Measurements from ENCODE around the gene PLCL1.

The PLCL1 gene

DNA sequence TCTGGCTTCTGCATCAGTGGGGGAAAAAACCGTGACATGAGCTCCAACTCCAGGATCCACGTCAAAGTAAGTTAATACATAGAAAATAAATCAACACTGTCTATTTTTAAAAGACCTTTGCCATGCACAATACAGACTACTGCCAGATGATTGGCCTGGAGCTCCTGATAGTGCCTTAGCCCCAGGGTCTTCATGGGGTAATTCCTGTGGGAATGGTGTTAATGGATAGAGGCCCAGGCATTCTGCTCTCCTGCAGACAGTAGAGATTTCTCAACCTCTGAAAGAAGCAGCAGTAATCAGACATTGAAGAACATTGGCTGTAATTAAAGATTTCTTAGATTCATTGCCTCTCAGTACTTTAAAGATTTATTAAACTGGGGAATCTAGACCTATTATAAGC is 4.3 kb upstream of the PLCL1 start:
- Mint-ChIP-seq H3K4me3 (no peak overlapping the region), H3K4me1 (peaks cover 13% of the 10 kb centered on the region), H3K36me3 (no peaks in the 10 kb centered on the region), H3K9me3 (peaks cover 2% of the 10 kb centered on the region), H3K27ac (no peak overlapping the region), H3K27me3 (peaks cover 17% of the 10 kb centered on the region)
- no peak for DNase-seq
- CTCF ChIA-PET: interaction anchor here (1.0 to 2.6 kb wide), 3 partner anchors 13 to 496 kb away, joined by 4 to 12 read pairs (median 11); no protein-coding TSS in a partner anchor

DNA sequence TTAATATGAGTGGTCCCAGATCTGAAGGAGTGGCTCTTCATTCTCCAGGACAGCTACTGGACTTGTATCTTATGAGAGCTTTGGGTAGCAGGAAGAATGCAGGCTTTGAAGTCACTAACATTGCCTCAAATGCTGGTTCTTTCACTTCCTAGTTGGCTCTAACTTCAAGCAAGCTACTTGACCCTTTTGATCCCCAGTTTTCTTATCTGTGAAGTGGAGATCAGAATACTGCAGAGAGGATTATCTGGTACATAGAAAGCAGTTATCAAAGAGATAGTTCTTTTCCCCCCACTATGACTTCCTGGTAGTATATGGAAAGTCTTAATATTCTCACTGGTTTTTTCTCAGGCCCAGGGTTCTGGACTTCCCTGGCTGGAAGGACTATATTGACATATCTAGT is 3.4 kb upstream of the PLCL1 start:
- no peak overlapping the region for H3K4me3 Mint-ChIP-seq
- no peak for DNase-seq
- CTCF ChIA-PET: interaction anchor here (2.3 to 2.6 kb wide), 2 partner anchors 327 to 495 kb away, joined by 11 to 12 read pairs; no protein-coding TSS in a partner anchor
- no peak overlapping the region for H3K27ac Mint-ChIP-seq
- H3K9me3 Mint-ChIP-seq: no peaks in the 10 kb centered on the region
- H3K27me3 Mint-ChIP-seq: peaks cover 18% of the 10 kb centered on the region
- H3K36me3 Mint-ChIP-seq: no peaks in the 10 kb centered on the region
- peaks cover 21% of the 10 kb centered on the region for H3K4me1 Mint-ChIP-seq

DNA sequence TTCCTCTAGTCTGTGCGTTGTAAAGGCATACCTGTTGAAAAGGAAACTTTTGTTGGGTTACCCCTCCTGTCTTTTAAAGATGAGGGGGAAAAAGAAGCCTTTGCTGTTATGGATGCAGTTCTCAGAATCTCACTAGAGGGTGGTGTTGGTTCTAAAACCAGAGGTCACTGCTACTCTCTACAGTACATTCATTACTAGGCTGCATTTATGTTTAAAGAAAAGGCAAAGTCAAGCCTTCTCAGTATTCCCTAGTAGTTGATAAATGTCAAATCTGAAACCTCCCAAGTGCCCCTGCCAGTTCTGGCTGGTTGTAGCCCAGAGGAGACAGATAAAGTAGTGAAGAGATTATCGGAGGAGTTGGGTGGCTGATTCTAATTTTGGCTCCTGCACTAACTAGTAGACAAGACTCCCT is 1.4 kb upstream of the PLCL1 start:
- no peaks in the 10 kb centered on the region for H3K9me3 Mint-ChIP-seq
- DNase-seq: peak; percentile 39
- no peak overlapping the region for H3K27ac Mint-ChIP-seq
- H3K4me3 Mint-ChIP-seq: peak overlapping the region; percentile 18
- peaks cover 16% of the 10 kb centered on the region for H3K27me3 Mint-ChIP-seq
- peaks cover 34% of the 10 kb centered on the region for H3K4me1 Mint-ChIP-seq
- no peaks in the 10 kb centered on the region for H3K36me3 Mint-ChIP-seq
- CTCF ChIA-PET: interaction anchor here (1.1 to 1.8 kb wide), 4 partner anchors 10 to 494 kb away, joined by 3 to 13 read pairs (median 8); no protein-coding TSS in a partner anchor

DNA sequence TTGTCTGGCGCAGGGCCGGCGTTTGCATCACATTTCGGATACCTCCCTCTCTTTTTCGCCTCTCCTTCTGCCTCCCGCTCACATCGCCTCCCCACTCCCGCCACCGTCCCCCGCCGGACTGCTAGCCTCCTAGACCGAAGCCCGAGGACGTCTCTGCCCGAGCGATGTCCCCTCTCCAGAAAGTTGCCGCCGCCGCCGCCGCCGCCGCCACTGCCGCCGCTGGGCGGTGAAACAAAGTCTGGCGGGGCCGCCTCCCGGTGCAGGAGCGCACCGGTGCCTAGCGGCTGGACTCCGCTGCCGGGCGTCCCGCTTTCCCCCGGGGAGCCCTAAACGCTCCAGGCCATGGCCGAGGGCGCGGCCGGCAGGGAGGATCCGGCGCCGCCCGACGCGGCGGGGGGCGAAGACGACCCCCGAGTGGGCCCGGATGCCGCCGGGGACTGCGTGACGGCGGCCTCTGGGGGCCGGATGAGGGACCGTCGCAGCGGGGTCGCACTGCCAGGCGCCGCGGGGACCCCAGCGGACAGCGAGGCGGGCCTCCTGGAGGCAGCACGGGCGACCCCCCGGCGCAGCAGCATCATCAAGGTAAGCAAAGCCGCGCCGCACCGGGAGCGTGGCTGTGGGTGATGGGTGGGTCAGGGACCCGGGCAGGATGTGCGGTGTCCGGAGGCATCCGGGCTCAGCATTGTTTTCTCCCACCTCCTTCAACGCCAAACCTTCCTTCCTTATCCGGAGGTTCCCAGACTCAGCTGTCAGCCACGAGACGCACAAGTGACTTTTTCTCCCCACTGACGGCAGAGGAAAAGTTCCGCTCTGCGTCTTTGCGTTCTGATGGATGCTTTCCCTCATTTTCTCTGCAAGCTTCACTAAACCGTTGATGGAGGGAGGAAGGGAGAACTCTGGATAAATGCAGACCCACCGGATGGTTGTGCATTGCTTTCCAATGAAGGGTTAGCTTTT is 643 bp downstream of the PLCL1 start:
- Mint-ChIP-seq H3K27ac (peak overlapping the region; percentile 85), H3K4me3 (peak overlapping the region; percentile 88), H3K4me1 (peaks cover 41% of the 10 kb centered on the region), H3K36me3 (no peaks in the 10 kb centered on the region), H3K9me3 (no peaks in the 10 kb centered on the region), H3K27me3 (peaks cover 12% of the 10 kb centered on the region)
- peak; percentile 57 for DNase-seq
- CTCF ChIA-PET: interaction anchor here (0.9 to 1.8 kb wide), 5 partner anchors 8 to 492 kb away, joined by 3 to 13 read pairs (median 7); no protein-coding TSS in a partner anchor

- DNase-seq: no peak
- no peaks in the 10 kb centered on the region for H3K9me3 Mint-ChIP-seq
- CTCF ChIA-PET: interaction anchor here (0.6 to 1.6 kb wide), 3 partner anchors 9 to 321 kb away, joined by 3 to 4 read pairs (median 3); no protein-coding TSS in a partner anchor
- H3K27me3 Mint-ChIP-seq: peaks cover 12% of the 10 kb centered on the region
- H3K4me1 Mint-ChIP-seq: peaks cover 41% of the 10 kb centered on the region
- no peaks in the 10 kb centered on the region for H3K36me3 Mint-ChIP-seq
- H3K27ac Mint-ChIP-seq: no peak overlapping the region
- peak overlapping the region; percentile 80 for H3K4me3 Mint-ChIP-seq
These were observed 1.6 kb downstream of the PLCL1 start for GRCh38 chr2:197805715-197806633.

DNA sequence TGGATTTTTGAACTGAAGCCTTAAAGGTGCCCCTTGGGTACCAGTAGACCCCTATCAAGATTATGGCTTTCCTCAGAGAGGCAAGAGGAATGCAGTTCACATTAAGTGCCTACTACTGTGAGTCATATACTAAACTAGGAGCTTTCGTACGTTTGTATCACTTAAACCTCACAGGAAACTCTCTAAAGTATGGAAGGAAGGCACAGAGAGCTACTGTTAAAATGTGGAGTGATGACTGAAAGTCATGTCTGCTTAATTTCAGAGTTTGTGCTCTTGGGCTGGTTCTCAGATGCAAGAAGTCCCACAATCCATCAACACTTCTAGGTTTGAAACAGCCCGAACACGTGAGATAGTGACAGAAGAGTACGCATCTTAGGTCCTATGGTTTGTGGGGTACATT is 4.7 kb downstream of the PLCL1 start:
- H3K27ac Mint-ChIP-seq: no peak overlapping the region
- H3K4me3 Mint-ChIP-seq: no peak overlapping the region
- no peaks in the 10 kb centered on the region for H3K9me3 Mint-ChIP-seq
- no peaks in the 10 kb centered on the region for H3K36me3 Mint-ChIP-seq
- CTCF ChIA-PET: interaction anchor here (1.0 to 1.7 kb wide), 3 partner anchors 21 to 488 kb away, joined by 3 to 5 read pairs (median 3); no protein-coding TSS in a partner anchor
- peaks cover 32% of the 10 kb centered on the region for H3K4me1 Mint-ChIP-seq
- peaks cover 8% of the 10 kb centered on the region for H3K27me3 Mint-ChIP-seq
- no peak for DNase-seq

DNA sequence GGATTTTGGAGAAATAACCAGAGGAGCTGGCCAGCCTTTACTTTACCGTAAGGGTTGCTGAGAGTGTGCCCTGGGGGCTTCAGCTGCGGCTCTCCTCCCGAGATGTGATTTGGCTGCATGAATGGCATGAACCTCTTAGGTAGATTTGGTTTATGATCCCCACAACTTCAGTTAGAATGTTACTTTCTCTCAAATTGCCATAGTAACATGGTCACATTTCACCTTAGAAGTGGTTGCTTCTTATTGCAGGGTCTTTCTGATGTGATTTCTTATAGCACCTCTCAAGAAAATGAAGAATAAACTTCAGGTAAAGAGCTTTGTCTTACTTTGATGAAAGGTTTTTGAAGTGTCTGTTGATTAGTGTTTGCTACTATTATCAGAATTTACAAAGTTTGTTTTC is 5.6 kb downstream of the PLCL1 start:
- H3K27ac Mint-ChIP-seq: no peak overlapping the region
- no peak overlapping the region for H3K4me3 Mint-ChIP-seq
- peaks cover 35% of the 10 kb centered on the region for H3K4me1 Mint-ChIP-seq
- CTCF ChIA-PET: interaction anchor here (1.0 to 1.7 kb wide), 3 partner anchors 14 to 487 kb away, joined by 3 to 5 read pairs (median 3); no protein-coding TSS in a partner anchor
- no peak for DNase-seq
- H3K27me3 Mint-ChIP-seq: peaks cover 8% of the 10 kb centered on the region
- no peaks in the 10 kb centered on the region for H3K9me3 Mint-ChIP-seq
- H3K36me3 Mint-ChIP-seq: no peaks in the 10 kb centered on the region

- H3K36me3 Mint-ChIP-seq: peaks cover under 1% of the 10 kb centered on the region
- CTCF ChIA-PET: interaction anchor here (1.0 to 1.7 kb wide), 2 partner anchors 13 to 487 kb away, joined by 3 to 5 read pairs; no protein-coding TSS in a partner anchor
- H3K27me3 Mint-ChIP-seq: peaks cover 4% of the 10 kb centered on the region
- no peak overlapping the region for H3K27ac Mint-ChIP-seq
- no peaks in the 10 kb centered on the region for H3K9me3 Mint-ChIP-seq
- peaks cover 33% of the 10 kb centered on the region for H3K4me1 Mint-ChIP-seq
- H3K4me3 Mint-ChIP-seq: no peak overlapping the region
- DNase-seq: no peak
These were observed 6.1 kb downstream of the PLCL1 start for GRCh38 chr2:197810491-197810890.

DNA sequence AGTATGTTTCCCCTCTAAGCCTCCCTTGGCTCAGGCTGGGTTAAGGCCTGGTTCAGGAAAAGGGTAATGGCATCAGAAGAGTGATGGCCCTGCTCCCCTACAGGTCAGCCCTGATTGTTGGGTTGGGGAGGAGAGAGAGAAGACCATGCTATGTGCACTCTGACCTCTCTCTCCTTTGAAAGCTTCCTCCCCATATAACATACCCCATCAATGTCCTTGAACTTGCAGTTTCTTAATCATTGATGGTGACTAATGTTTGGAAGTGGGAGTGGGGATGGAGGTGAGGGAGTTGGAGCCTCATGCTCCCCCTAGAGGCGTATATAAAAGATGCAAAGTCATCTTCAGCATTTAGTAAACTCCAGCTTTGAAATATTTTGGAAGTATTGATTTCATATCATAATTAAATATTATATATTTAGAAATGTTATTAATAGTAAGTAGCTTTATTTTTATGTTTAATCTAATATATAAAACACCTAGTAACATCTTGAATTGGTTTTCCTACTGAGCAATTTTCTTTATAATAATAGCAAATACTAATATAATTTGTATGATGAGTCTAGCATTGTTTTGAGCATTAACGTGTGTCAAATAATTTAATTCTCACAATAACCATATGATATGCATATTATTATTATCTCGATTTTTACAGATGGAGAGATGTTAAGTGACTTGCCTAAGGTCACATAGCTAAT is 8.8 kb downstream of the PLCL1 start:
- Mint-ChIP-seq H3K27ac (no peak overlapping the region), H3K4me3 (no peak overlapping the region), H3K9me3 (no peaks in the 10 kb centered on the region), H3K27me3 (no peaks in the 10 kb centered on the region), H3K4me1 (peaks cover 14% of the 10 kb centered on the region), H3K36me3 (peaks cover 2% of the 10 kb centered on the region)
- CTCF ChIA-PET: interaction anchor here (0.6 to 2.2 kb wide), 13 partner anchors 9 to 314 kb away, joined by 3 to 9 read pairs (median 4); partner anchors contain the start of gene PLCL1
- no peak for DNase-seq

DNA sequence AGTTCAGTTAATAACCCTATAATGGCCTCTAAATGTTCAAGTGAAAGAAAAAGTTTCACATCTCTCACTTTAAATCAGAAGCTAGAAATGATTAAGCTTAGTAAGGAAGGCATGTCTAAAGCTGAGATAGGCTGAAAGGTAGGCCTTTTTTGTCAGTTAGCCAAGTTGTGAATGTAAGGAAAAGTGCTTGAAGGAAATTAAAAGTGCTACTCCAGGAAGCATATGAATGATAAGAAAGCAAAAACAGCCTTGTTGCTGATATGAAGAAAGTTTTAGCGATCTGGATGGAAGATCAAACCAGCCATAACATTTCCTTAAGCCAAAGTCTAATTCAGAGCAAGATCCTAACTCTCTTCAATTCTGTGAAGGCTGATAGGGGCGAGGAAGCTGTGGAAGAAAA is 10.1 kb downstream of the PLCL1 start:
- Mint-ChIP-seq H3K4me1 (peaks cover 7% of the 10 kb centered on the region), H3K27me3 (no peaks in the 10 kb centered on the region), H3K4me3 (no peak overlapping the region), H3K9me3 (no peaks in the 10 kb centered on the region), H3K36me3 (peaks cover 2% of the 10 kb centered on the region), H3K27ac (no peak overlapping the region)
- DNase-seq: no peak
- CTCF ChIA-PET: interaction anchor here (0.8 to 2.2 kb wide), 3 partner anchors 9 to 233 kb away, joined by 3 to 9 read pairs (median 3); no protein-coding TSS in a partner anchor

- no peak overlapping the region for H3K27ac Mint-ChIP-seq
- H3K36me3 Mint-ChIP-seq: no peaks in the 10 kb centered on the region
These were observed 17.3 kb downstream of the PLCL1 start for GRCh38 chr2:197821550-197822289.

GRCh38 chr2:197822333-197822732 is 17.9 kb downstream of the PLCL1 start:
- Mint-ChIP-seq H3K9me3 (no peaks in the 10 kb centered on the region), H3K36me3 (no peaks in the 10 kb centered on the region)

More at GRCh38 chr2:197821550-197822289, 17.3 kb downstream of the PLCL1 start:
- H3K4me1 Mint-ChIP-seq: no peaks in the 10 kb centered on the region
- no peaks in the 10 kb centered on the region for H3K9me3 Mint-ChIP-seq
- H3K27me3 Mint-ChIP-seq: no peaks in the 10 kb centered on the region
- CTCF ChIA-PET: interaction anchor here (1.6 kb wide), 1 partner anchor 305 kb away, joined by 3 read pairs; no protein-coding TSS in a partner anchor
- DNase-seq: no peak
- no peak overlapping the region for H3K4me3 Mint-ChIP-seq

More at GRCh38 chr2:197822333-197822732, 17.9 kb downstream of the PLCL1 start:
- no peak overlapping the region for H3K27ac Mint-ChIP-seq
- no peaks in the 10 kb centered on the region for H3K27me3 Mint-ChIP-seq
- DNase-seq: no peak
- H3K4me3 Mint-ChIP-seq: no peak overlapping the region
- no peaks in the 10 kb centered on the region for H3K4me1 Mint-ChIP-seq
- CTCF ChIA-PET: interaction anchor here (1.6 kb wide), 1 partner anchor 304 kb away, joined by 3 read pairs; no protein-coding TSS in a partner anchor

Measured in activated naive CD4-positive, alpha-beta T cell treated with anti-CD3 and anti-CD28 coated beads, Interleukin-2, amount 10 ng/mL, durations not matched to agents 7 days and 5 days (primary cell).